NCI-H2107 (cell line): ENCODE measurements around the gene MAPKAPK2.

Experiments
- DNase-seq: peaks from one replicate; lab custom pipeline; 2025; lab: John Stamatoyannopoulos, UW

MAPKAPK2 gene

DNA sequence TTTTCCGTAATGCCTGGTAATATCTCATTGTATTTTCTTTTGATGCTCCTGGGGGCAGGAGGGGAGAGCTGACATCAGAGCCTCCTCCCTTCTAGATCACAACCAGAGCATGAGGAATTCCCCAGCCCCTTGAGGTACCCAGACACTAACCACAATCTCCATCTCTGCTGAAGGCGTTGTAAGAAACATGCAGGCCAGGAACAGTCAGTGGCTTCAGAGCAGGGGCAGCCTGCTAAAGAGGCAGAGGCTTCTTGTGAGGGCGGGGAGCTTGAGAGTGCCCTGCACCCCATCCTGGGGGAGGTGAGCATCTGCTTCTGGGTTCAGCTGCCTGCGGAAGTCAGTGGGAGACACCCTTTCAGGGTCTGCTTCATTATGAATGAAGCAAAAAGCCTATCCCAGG is 19.0 kb downstream of the MAPKAPK2 start:
- DNase-seq, result no peak

DNA sequence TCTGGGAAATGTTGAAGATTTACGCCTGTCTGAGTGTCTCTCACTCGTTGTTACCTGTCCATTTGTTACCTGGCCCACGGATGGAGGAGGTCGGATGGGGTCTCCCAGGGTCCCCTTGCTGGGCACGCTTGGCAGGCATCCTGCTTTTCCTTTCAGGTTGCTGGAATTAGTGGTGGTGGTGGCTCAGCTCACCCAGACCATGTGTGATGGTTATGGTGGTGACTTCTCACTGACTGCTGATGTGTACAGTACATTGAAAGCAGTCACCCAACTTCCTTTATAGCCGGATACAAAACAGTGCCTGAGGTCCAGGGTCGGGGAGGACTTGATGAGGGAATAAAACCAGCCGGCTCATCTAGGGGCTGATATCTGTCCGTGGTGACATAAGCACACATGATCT is 19.5 kb downstream of the MAPKAPK2 start:
- DNase-seq, result no peak

DNA sequence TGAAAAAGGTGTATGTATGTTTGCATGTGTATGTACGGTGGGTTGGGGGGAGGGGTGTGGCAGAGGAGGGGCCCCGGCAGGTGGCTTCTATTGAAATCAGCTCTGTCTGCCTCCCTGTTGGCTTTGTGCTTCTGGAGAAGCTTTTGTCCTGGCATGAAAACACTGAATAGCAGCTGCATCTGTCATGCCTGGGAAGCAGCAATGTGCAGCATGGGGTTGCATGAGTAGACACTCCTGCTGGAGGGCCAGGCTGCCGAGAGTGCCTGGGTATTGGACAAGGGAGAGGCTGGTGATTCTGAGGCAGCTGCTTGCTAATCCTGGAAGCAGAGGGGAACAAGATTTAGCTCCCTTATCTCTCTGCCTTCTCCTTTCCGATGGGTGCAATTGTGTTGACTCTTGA is 20.5 kb downstream of the MAPKAPK2 start:
- DNase-seq, result peak; percentile 84

GRCh38 chr1:206705726-206706297 is 21.1 kb downstream of the MAPKAPK2 start:
- DNase-seq, result no peak

DNA sequence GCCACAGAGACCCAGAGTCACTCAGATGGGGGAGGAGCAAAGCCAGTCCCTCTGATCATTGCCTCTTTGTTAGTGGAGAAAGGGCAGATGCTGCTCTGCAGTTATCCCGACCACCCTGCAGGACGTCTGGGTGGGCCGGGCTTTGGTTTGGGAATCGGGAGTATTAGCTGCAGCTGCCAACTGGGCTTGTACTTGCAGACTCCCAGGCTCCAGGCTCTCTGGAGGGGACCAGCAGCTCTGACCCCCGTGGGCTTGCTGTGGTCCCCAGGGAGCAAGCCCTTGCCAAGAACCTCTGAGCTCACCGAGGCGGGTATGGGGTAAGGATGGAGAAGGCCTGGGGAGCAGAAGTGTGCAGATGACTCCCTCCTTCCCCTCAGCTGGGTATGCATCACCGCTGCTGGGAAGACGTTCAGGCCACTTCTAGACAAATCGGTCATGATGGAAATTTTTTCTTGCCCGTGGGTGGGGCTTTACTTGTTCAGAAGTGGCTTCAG is 21.6 kb downstream of the MAPKAPK2 start:
- DNase-seq, result peak; percentile 38

DNA sequence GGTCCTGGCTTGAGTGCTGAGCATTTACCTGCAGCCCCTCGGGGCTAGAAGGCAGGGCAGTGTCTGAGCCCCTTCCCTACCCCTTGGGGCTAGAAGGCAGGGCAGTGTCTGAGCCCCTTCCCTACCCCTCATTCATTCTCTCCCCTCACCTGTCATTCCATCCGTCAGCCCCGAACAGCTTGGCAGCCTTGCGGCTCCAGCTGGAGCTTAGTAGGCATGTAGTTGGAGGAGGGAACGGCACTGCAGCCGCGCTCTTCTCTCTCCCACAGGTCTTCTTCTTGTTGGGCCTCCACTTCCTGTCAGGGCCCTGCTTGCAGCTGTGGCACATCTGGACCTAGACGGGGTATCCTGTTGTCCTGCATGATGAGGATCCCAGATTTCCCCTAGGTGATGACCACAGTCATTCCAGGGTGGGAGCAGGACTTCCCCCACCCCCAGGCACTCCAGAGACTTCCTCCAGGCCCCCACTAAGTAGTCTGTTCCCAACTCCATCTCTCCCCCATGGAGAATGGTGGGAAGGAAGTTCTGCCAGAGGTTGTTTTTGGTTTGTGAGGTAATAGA is 22.2 kb downstream of the MAPKAPK2 start:
- no peak for DNase-seq

- no peak for DNase-seq
These were observed 23.4 kb downstream of the MAPKAPK2 start for GRCh38 chr1:206708058-206708457.

DNA sequence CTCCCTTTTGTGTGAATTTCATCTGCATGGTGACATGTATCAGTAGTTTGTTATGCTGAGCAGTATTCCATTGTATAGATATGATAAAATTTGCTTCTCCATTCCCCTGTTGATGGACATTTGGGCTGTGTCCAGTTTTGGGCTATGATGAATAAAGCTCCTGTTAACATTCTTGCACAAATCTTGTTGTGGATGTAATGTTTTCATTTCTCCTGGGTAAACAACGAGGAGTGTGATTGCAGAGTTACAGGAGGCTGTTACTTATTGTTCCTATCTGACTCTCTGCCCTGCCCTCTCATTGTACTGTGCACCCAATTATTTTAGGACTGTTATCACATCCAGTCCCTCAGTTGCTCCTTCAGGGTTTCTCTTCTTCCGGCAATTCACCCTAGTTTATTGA is 24.2 kb downstream of the MAPKAPK2 start:
- no peak for DNase-seq

DNA sequence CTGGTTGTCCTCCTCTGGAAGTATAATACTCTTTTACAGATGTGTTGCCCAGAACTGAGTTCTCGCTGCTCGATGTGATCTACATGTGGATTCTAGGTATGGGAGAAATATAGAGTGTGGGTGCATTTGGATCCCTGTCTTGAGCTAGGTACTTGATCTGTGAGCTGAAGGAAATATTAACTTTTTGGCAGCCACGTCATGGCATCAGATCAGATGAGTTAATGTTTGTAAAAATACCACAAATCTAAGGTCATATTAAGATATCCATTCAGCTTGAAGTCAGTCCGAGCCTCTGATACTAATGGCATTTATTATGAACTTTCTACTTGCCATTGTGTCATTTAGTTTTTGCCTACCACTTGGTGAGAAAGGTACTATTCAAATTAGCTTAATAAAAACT is 24.6 kb downstream of the MAPKAPK2 start:
- DNase-seq, result no peak

GRCh38 chr1:206709772-206710459 is 25.2 kb downstream of the MAPKAPK2 start:
- DNase-seq, result no peak

- no peak for DNase-seq
These were observed 25.7 kb downstream of the MAPKAPK2 start for GRCh38 chr1:206710460-206710823.

- DNase-seq, result no peak
These were observed 28.4 kb downstream of the MAPKAPK2 start for GRCh38 chr1:206713070-206713469.

DNA sequence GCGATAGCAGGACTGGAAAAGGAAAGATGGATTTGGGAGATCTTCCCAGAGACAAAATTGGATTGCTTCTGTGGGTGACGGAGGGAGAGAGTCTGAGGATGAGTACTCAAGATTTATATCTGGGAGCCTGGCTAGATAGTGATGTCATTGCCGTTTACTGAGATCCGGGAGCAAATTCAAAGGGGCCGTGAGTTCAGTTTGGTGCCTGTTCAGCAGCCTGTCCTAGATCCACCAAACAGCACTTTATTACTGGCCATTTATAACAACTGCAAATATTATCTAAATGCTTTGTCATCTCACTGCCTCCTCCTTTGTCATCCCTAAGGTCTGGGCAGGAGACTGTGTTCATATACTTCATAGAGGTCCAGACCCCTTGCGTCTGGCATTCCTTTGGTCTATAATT is 29.2 kb downstream of the MAPKAPK2 start:
- no peak for DNase-seq

DNA sequence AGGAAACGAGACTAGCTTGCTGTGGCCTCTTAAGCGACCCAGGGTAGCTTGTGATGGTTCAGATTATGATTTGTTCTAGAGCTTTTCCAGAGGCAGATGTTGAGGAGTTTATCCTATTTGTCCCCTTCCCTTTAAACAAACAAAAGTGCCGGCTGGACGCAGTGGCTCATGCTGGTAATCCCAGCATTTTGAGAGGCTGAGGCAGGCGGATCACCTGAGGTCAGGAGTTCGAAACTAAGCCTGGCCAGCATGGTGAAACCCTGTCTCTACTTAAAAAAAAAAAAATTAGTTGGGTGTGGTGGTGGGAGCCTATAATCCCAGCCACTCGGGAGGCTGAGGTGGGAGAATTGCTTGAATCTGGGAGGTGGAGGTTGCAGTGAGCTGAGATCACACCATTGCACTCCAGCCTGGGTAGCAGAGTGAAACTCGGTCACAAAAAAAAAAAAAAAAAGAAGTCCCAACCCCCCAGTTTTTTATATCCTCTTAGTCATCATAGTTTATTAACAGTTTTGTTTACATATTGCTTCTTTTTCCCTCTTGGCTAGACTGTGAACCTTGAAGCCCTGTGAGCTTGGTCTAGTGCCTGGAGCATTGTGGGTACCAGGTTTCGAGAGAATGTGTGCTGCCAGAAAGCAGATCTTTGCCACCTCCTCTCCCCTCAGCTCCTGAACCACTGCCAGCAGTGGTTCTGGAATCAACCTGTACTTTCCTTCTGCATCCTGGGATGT is 29.8 kb downstream of the MAPKAPK2 start:
- DNase-seq, result no peak

GRCh38 chr1:206715120-206715519 is 30.4 kb downstream of the MAPKAPK2 start:
- no peak for DNase-seq

GRCh38 chr1:206715552-206716158 is 30.9 kb downstream of the MAPKAPK2 start:
- DNase-seq, result no peak

DNA sequence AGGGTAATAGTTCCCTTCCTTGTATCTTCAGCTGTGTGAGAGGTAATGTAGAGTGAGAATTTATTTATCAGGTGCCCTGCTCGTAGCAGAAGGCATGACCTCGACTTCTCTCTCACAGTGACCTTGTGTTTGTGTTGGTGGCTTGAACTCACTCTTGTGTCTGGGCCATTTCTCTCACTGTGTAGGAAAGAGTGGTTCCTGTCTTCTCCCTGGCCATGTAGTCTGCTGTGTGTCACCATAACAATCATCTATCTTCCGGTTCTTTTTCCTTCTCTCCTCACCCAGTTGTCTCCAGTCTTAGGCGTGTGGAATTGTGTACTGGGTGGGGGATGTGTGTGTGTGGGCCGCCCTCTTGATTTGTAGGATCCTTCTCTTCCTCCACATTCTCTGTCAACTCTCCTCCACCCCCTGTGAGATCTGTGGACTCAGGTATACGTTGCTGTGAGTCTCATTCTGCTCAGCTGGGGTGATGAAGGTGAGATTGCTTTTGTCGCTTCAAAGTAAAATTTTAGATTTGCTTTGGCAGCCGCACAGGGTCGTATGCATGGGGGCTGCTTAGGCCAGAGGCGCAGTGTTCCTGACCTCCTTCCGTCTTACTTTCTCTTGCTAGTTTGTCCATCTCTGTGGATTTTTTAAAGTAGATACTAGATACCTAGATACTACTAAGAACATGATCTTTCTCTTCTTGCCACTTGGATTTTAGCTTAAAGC is 31.6 kb downstream of the MAPKAPK2 start:
- DNase-seq, result no peak

GRCh38 chr1:206716870-206717673 is 32.4 kb downstream of the MAPKAPK2 start:
- no peak for DNase-seq

- DNase-seq, result no peak
These were observed 32.9 kb downstream of the MAPKAPK2 start for GRCh38 chr1:206717674-206717989.

DNA sequence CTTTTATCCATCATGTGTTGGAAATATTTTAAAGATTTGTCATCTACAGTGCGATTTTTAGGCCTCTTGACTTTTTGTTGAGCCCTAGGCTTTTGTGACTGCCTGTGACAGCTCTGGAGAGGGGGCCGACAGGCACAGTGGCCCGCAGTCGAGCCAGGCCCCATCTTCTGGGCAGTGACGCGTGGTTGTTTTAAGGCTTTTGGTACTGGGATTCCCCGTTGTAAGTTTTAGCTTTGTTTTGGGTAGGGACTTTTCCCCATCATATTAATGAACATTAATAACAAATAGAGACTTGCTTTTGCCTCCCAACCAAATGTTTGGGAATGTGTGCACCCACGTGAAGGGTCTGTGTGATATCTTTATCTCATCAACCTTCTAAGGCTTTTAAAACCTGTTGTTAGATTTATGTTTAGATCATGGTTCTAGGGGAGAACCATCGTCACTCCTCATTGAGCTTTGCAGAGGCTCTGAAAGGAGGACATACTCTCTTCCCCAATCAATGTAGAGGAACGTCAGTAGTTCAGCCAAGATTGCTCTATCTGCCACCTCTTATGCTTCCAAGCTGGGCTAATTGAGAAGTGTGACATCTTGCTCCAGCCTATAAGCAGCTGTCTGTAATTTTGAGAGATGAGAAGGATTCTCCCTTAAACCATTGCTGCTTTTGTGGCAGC is 34.6 kb downstream of the MAPKAPK2 start:
- no peak for DNase-seq

- no peak for DNase-seq
These were observed 36.7 kb downstream of the MAPKAPK2 start for GRCh38 chr1:206721454-206721853.
